NCI-H2107 (cell line): ENCODE results near the gene DBH.
A peak's percentile ranks its signal among the peaks of the same experiment; 100 is the strongest.

Source experiments
- DNase-seq: peaks from one replicate; lab custom pipeline; 2025; lab: John Stamatoyannopoulos, UW

The DBH gene

GRCh38 chr9:133604214-133604613, 31.9 kb upstream of the DBH start:
- no peak for DNase-seq

DNA sequence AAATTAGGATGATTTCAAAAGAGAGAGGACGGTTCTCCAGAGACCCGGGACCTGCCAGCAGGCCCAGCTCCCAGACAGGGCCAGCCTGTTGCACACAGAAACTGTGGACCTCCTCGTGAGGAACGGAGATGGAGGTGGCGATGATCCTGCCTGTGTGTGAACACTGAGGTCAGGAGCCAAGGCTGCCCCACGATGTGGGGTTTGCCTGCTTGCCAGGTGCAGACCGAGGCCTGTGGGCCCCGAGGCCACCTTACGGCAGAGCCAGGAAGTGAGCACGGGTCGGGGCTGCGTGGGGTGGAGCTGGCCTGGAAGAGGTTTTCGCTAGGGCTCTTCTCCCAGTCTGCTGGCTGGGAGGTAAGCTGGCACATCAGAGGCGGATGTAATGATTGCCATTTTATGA, 31.3 kb upstream of the DBH start:
- peak; percentile 73 for DNase-seq

GRCh38 chr9:133605446-133605845, 30.7 kb upstream of the DBH start:
- no peak for DNase-seq

DNA sequence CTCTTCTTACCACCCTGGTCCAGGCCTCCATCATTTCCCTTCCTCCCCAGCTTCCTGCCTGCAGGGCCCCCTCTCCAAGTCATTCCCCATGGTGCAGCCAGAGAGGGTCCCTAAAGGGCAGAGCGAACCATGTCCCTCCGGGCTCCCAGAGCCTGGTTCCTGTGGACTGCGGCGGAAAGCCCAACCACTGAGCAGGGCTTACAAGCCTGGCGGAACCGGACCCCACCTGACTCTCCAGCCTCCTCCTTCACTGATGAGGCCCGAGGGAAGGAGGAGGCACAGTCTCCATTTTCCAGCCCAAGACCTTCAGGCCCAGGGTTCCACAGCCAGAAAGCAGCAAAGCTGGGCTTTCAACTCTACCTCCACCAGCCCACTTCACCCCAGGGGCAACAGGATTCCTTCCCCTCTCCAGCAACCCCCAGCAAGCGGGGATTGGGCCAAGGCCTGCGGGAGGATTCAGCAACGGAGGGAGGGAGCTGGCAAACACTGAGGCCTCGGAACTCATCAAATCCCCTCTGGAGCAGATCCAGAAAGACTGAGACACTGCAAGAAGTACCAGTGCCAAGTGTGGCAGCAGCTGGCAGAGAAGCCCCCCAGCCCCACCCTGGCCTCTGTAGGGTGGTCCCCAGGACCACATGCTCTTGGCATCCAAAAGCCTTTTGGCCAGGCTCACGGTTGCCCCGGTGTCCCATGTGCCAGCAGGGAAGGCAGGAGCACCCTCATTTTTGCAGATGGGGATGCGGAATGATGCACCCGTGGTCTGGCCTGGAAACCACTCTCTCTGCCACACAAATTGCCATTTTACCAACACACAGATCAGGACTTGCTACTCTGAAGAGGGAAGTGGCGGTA, 30.1 kb upstream of the DBH start:
- DNase-seq = no peak

- DNase-seq = peak; percentile 63
These were observed 29.5 kb upstream of the DBH start for GRCh38 chr9:133606708-133607025.

- no peak for DNase-seq
These were observed 28.8 kb upstream of the DBH start for GRCh38 chr9:133607381-133607780.

- DNase-seq = no peak
These were observed 28.2 kb upstream of the DBH start for GRCh38 chr9:133607976-133608375.

DNA sequence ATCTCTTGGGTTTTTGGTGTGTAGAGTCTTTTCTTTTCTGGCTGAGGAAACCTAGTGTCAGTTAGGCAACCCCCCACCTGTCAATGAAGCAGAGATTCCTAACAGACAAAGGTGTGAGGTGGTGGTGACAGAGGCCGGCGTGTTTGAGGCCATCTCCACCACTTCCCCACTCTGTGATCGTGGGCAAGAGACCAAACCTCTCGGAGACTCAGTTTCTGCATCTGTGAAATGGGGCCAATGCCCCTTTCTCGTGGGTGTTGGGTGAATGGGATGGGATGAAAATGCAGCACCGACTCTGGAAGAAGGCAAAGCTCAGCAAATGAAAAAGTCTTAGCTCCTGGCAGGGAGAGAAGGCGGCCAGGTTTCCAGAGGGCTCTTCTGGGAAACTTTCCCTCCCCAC, 27.8 kb upstream of the DBH start:
- no peak for DNase-seq

GRCh38 chr9:133608889-133609288, 27.3 kb upstream of the DBH start:
- DNase-seq = no peak

DNA sequence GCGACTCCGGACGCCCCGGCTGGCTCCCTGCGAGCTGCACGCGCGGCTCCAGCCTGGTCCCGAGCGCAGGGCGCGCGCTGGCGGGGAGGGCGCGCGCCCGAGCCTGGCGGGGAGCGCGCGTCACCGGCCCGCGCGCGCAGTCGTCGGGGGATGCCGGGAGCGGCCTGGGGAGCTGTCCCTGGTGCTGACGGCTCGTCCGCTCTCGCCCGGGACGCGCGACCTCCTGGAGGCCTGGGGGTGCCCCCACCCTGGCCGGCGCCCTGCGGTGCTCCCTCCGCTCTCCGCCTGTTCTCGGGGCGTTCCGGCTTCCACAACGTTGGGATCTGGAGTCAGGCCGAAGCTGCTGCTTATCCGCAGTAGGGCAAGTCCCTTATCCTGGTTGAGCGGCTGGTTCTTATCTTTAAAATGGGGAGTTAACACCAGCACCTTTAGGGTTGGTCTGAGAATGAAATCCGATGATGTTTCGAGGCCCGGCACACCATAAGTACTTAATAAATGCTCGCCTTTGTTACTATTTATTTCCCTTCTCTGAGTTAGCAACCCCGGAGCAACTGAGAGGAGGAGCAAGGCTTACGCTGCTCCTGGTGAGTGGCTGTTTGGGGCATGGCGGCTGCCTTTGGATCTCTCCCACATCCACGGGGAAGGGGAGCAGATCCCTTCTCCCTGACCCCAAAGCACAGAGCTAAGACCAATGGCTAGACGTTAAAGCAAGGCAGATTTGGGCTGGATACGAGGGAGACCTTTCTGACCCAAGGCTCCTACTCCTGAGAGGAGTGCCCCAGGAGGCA, 26.7 kb upstream of the DBH start, which contains the start of gene FAM163B:
TSS of gene FAM163B (minus strand) at position 79 of the 788 bp plus-strand sequence. CDS start 29,166 bp downstream, outside the sequence.
- no peak for DNase-seq

DNA sequence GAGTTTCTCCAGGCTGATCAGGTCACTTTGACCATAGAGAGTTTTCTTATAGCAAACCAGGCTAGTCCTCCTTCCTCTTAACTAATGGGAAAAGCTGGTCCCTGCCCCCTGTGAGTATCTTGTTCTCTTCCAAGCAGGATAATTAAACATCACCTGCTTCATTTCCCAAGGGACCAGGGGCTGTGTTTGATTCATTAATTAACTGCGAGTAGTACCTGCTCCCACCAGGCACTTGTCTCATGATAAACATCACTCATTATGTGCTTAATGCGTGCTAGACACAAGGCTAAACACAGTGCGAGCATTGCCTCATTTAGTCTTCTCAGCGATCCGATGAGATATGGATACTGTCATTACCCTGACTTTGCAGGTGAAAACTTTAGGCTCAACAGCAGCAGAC, 25.3 kb upstream of the DBH start:
- DNase-seq = peak; percentile 65

DNA sequence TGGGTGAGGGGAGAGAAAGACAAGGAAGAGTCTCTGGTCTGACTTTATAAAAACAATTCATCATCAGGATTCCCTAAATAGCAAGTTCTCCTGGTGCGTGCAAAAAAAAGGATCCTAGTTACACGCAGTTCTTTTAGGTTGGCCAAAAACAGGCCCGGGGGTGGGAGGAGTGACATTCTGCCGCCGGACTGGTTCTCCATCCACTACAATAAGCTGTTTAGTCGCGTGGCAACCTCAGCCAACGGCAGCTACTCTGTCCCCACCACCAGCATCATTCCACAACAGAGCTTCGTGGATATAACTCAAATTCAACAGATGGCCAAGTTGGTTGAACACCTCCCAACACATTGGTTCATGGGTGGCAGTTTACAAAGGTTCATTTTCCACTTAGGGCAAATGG, 24.1 kb upstream of the DBH start:
- DNase-seq = no peak

- no peak for DNase-seq
These were observed 23.3 kb upstream of the DBH start for GRCh38 chr9:133612816-133613215.

- no peak for DNase-seq
These were observed 22.7 kb upstream of the DBH start for GRCh38 chr9:133613432-133613831.

DNA sequence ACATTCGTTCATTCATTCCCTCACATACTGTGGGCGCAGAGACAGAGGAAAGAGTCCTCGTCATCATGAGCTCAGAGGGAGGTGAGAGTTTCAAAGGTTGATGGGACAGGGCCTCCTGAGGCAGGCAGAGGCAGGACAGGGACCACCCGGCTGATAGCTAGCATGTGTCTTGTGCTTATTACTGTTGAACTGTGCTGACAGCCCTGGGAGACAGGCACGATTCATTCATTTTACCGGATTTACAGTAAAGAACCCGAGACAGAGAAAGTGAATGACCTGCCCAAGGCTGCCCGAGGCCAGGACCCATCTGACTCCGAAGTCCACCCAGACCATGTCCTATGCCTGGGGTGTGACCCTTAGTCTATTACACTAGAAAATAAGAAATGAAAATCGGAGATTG, 22.1 kb upstream of the DBH start:
- no peak for DNase-seq

DNA sequence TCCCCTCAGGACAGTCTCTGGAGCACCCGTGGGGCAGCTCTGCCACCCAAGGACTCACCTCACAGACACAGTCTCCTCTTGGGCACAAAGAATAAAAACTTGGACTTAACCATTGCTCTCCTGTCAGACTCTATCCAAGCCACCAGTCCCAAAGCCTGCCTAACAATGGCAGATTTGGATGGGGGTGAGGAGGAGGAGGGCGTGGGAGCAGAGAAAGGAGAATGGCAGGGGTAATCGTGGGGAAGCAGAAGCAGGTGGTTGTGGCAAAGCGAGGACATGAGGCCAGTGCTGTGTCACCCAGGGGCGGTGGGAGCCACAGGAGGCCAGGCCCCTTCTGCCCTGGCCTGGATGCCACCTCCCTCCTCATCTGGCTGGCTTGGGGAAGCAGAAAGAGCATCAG, 21.5 kb upstream of the DBH start:
- DNase-seq = no peak

- DNase-seq = no peak
These were observed 21.0 kb upstream of the DBH start for GRCh38 chr9:133615186-133615585.

DNA sequence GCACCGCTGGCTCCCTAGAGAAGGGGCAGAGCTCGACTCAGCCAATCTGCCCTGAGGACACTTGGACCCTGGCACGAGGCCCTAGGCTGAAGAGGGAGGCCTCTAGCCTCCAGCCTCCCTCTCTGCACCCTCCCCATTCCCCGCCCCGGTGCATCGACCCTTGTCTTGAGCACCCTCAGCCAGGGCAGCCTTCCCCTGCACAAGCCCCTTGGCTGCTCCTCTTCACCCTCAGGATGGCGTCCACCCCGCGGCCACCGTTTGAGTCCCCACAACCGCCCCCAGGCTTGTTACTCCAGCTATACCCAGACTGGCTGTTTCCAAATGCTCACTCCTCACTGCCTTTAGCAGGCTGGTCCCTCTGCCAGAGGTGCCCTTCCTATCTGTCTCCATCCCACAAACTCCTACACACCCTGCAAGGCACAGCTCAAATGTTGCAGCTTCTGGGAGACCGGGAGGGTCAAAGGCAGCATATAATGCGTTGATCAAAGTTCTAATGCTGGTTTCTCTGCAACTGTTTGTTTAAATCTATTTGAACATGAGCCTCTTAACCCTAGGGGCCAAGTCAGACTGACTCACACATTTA, 20.5 kb upstream of the DBH start:
- no peak for DNase-seq

DNA sequence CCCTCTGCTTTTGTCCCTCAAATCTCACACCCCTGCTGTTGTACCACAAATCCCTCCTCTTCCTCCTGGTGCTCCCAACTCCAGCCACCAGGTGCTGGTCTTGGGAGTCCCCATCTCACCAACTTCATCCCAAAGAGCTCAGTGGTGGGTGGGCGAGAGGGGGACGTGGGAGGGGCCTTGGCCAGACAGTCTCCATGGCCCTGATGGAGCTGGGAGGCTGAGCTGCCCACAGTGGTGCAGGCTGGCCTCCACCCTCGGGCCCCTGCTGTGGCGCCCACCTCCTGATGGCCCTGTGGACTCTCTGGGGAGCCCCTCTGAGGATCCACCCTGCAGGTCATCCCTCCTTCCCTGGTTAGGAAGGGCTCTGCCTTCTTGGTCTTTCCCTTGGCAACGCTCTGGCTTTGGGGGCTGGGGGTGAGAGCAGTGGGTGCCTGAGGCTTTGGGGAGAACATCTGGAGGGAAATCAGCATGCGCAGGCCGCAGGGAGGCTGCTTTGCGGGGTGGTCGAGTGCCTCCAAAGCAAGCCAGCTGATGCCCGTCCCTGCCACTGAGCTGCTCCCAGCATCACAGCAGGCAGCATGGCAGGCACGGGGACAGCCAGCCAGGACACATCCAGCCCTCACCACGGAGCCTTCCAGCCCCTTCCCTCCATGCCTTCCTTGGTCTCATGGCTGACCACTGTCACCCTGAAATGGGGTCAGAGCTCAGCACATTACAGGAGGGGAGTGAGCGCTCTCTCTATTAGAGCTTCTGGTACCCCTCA, 19.3 kb upstream of the DBH start:
- no peak for DNase-seq

DNA sequence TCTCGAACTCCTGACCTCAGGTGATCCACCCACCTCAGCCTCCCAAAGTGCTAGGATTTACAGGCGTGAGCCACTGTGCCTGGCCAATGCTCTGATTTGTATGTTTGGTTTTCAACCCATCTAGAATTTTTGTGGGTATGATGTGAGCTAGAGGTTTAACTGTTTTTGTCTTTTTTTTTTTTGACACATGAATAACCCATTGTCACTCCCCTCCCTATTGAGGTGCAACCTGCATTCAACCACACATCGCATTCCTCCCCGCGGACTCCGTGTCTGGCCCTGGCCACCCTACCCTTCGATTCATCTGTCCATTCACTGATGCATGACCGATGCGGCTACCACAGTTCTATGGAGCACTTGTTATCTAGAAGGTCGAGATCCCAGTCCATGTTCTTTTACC, 17.4 kb upstream of the DBH start:
- no peak for DNase-seq

DNA sequence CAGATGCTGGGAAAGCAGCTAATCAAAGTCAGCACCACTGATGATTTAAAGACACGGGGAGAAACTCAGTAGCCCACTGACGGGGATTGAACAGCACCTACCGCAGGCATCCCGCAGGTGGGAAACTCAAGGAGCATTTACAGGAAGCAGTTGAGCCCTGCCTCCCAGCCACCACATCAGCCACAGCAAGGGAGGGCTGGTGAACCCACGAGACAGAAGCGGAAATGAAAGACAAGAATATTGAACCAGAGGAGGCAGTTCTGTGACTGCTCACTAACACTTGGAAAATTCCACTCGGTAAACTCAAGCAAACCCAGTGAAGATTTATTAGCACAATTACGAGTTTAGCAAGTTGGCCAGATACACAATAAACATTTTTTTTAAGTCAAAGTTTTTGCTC, 16.4 kb upstream of the DBH start:
- DNase-seq = no peak

DNA sequence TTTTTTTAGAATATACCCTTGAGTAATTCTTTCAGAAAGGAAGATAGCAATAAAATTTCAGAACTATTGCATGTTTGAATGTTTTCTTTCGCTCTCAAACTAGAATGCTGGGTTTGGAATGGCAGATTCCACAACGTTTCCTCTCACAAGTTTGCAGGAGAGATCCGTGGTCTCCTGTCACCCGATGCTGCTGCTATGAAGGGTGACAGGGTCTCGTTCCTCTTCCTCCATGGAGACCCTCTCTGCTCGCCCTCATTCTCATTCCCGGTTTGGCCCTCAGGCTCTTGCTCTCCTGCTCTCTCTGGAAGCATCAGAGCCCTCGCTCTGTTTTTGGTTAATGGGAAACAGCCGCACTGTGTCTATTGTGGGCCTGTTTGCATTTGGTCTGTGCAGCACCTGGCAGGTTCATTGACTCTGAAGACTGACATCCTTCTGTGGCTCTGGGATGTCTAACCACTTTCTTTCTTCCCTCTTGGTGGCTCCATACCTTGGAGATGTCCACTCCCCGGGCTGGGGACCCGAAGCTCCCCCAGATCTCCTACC, 14.4 kb upstream of the DBH start:
- DNase-seq = no peak
